HG03097 (cell line): ENCODE data around the gene PC.

ENCODE experiments used
- ATAC-seq: cut with Tn5 transposase; IDR thresholded peaks from one replicate; pipeline ENCODE4 v1.9.1; 2021; ENCODE audit not compliant: unreplicated experiment, low FRiP score

Gene PC

DNA sequence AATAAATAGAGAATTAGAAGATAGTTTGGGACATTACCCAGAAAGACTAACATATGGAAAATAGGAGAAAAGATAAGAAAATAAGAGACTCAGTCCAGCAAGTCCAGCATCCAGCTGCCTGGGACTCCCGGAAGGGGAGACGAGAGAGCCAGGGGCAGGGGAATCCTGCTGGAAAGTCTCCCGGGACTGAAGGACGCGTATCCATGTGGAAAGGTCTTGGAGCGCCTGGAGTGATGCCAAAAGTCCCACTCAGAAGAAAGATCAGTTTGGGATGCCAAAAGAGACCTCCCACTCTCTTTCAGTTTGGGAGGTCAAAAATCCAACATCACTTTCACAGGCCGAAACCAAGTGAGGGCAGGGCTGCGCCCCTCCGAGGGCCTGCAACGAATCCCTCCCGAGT lies 70.7 kb downstream of the PC start:
- no peak for ATAC-seq

DNA sequence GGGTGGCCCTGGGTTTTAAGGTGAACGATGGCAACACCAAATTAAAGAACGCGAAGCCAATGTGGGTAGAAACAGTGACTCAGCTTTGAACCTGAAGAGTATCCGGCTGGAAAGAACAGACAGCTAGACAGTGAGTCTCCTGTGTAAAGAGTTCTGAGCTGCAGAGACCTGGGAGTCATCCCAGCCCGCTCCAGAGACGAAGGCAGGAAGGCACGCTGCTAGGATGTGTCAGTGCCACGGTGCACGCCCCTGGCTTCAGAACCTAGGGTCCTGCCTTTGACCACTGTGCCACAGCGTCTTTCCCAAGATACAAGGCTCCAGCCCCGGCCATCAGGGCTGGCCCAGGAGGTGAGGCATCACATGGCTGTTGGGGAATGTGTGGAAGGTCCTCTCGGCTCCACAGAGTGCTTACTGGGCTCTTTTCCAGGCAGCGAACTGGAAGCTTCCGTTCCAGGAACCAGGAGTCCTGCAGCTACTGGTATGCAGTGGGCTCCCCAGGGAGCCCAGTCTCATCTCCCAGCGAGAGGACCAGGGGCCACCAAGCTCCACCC lies 71.4 kb downstream of the PC start:
- ATAC-seq: no peak

DNA sequence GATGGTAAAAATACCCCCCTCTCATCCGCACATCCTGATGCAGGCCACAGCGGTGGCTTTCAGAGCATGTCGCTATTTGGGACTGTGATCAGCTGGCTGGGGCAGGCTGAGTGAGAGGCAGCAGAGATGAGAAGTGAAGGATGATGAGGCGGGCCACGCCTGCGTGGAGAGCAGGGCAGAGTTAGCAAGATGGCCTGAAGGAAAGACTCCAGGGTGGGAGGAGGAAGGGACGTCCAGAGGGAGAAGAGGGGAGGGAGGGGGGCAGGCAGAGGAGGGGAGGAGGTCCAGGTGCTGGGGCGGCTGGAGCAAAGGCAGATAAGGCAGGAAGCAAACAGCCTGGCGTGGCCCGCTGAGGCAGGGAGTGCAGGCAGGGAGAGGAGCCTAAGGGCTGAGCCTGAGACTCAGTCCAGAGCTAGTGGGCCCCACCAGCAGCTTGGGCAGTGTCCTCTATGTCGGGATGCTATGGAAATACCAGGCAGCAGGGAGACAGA lies 72.2 kb downstream of the PC start:
- ATAC-seq: no peak

DNA sequence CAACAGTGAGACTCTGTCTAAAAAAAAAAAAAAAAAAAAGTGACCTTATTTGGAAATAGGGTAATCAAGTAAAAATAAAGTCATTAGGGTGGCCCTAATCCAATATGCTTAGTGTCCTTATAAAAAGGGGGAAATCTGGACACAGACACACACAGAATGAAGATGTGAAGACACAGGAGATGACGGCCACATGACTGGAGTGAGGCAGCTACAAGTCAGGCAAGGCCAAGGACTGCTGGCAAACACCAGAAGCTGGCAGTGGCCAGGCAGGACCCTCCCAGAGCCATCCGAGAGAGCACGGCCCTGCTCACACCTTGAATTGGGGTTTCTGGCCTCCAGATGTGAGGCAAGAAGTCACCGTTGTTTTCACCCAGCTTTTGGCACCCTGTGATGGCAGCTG lies 72.7 kb downstream of the PC start:
- ATAC-seq: no peak

DNA sequence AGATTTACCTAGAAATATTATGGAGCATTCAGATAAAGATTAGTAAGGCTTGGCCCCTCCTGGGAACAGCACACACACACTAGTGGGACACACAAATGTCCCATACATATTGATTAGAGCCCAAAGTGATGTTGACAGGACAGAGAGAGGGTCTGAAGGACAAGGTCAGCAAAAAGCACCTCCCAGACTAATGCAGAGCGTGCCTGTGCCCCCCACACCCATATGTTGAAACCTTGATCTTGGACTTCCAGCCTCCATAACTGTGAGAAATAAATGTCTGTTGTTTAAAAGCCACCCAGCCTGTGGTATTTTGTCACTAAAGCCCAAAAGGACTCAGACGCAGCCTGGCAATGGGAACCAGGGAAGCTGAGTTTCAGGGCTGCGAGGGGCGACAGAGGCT lies 73.7 kb downstream of the PC start:
- ATAC-seq: no peak

DNA sequence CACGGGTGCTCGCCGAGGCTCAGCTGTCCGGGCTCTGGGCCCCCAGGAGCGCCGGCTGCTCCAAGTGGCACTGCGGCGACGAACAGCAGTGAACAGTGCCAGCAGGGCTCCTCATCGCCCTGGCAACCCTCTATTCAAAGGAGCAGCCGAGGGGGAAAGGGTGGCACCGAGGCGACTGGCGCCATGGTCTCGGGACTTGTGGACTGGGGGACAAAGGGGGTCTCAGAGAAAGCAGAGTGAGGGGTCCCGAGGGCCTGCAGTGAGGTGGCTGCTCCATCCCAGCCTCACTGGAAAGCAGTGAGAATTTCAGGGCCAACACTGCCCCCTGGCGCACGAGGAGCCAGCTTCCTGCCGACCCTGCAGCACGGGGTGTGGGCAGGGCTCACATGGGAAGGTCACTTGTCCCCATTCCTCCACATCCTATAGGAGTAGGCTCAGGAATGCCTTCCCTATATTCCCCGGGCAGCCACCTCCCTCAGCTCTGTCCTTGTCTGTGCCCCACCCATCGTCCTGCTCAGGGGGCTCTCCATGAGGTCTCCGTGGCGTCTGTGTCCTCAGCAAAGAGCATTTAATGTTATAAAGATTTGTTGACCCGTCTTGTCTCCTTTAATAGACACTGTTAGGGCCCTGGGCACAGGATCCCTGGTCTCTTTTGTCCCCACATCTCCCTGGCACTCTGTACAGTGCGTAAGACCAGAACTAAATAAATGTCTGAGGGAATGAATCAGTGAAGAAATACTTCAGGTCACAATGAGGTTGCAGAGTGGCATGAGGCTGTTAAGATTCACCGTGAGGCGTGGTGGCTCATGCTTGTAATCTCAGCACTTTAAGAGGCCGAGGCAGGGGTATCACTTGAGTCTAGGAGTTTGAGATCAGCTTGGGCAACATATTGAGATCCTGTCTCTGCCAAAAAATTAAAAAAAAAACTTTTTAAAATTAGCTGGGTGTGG lies 74.9 kb downstream of the PC start:
- no peak for ATAC-seq

DNA sequence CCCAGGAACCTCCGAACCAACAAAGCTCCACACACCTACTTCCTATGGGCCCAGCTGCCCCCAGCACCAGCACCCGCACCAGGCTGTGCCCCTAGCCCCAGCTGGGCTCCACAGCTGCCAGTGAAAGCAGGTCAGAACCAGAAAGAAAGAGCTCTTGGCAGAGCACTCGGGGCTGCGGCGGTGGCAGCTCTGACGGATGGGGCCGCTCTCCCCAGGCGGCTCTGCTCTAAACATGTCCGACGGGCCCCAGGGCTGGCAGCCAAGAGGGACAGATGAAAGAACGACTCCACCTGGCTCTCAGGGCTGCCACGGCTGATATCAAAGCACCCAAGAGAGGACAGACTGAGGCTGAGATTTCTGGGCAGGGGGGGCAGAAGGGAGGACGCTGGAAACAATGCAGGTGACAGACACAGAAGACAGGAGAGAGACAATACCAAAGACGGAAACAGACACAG lies 75.6 kb downstream of the PC start:
- no peak for ATAC-seq

DNA sequence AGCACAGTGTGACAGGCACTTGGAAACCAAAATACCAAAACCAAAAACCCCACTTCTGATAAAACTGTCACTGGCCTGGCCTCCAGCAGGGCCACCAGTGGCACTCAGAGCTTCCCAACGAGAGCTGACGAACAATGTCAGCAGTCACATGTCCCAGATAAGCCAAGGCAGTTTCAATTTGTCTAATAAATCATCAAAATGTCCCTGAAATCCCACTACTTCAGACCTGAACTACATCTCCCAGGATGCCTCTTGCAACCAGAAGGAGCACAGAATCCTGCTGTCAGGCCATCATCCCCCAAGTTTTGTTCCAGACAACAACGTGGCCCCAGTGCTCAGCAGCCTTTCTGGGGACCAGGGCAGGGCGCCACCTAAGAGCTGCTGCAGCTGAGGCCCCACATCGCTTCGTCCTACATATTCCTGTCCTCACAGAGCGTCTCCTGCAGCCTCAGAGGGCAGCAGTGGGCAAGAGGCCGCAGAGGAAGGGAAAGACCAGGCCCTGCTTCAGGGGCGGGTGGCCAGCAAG lies 76.2 kb downstream of the PC start:
- no peak for ATAC-seq

DNA sequence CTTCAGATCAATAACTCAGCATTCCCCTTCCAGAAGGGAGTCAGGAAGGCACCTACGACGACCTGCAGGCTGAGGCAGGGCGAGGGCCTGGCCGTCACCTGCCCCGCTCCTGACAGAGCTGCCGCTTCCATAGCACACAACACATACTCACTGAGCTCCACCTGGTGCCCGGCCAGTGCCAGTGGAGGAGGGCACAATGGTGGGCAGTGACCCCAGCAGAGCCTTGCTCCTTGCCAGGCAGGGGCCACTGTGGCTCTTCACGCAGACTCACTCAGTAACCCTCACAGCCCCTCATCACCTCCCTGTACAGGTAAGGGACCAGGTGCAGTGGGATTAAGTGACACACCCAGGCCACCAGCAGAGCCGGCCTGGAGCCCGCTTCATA lies 76.7 kb downstream of the PC start:
- no peak for ATAC-seq

DNA sequence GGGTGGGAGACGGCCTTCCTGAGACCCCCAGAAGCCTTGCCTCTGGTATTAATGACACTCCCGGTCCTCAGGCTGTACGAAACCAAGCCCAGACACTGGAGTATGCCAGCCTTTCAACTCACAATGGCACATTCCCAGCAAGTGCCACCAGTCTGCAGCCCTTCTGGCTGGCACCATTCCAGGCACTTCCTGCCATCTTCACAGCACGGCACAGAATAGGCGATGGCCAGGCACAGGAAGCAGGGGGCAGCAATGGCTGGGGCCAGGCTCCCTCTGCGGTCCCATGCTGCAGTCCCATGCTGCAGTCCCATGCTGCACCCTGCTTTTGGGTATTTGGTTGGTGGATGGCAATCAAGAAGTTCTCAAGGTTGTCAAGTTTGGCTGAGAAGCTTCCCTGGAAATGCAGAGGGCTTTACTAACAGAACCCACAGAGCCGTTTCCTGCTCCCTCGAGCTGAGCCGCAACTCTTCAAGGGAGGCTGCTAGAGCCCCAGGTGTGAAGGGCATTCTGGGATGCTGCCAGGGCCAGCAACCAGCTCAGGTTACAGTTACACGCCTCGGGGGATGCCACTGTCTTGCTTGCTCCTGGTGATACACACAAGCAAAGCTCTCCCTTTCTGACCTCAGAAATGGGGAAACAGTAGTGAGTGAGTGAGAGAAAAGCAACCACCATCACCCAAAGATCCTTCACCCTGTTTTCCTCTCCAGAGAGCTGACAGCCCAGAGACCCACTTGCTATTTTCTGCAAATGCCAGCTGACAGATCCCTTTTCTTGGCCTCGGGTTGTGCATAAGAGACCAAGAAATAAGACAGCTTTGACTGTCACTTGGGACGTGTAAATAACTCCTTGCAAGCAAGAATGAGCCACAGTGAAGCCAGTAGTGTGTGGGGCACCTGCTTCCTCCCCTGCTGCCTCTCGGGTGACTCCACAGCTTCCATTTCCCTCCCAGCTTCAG lies 77.4 kb downstream of the PC start:
- ATAC-seq: no peak

DNA sequence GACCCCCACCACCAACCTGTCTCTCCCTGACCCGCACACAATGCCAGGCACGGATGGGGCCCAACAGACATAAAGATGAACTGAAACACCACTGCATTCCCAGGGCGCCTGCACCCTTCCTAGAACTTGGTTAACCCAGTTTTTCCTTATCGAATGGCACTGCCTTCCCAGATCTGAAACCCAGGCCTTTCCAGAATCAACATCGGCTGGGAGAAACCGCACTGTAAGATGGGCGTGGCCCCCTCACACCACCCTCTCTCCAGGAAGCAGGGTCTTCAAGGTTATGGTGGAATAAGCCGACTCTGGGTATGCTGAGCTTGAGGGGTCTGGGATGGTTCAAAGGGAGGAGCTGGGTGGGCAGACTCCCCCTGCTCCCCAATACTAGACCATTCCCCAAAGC lies 78.2 kb downstream of the PC start:
- no peak for ATAC-seq

DNA sequence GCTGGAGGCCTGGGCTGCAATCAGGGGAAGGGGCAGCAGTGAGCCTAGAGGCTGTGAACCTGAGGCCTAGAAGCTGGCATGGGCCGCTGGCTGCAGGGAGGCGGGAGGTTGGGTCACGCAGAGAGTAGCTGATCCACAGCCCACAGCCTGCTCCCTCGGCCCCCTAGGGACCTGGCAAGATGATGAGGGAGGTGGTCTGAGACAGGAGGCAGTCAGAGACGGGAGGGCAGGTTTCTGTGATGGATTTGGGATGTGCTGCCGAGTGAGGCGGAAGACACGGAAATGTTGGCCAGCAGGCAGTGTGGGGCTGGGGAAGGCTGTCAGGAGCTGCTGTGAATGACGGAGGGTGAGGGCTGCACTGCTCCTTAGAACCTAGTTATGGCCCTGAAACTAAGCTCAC lies 78.6 kb downstream of the PC start:
- ATAC-seq: no peak

DNA sequence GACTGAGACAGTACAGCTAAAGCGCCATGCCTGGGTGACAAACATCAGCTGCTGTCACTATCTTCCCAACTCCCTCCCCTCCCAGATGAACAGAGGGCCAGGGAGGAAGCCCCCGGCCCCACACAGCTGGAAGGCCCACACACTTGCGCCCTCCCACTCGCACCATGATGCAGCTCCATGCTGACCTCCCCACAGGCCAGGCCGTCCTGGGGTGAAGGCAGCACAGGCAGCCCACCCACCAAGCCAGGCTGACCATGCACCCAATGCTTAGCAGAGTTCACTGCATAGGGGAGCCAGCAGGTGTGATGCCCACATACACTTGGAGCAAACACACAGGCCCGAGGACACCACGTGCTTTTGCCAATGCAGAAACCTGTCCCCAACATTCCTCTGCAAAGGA lies 79.2 kb downstream of the PC start:
- no peak for ATAC-seq

DNA sequence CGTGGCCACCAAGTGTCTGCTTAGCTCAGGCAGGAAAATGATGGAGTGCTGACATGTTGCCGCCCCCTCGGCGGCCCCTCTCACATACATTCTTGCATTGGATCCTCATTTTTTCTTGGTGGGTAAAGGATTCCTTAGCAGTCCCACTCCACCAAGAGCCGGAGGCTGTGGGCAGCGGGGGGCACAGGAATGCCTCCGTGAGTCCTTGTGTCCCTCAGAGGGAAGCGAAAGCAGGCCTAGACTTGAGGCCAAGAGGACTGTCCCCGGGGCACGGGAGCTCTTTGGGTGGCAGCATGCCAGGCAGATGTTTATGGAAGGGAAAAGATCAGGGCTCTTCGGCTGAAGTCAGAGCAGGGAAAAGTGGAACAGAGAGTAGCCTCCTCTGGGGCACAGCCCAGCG lies 79.7 kb downstream of the PC start:
- no peak for ATAC-seq

DNA sequence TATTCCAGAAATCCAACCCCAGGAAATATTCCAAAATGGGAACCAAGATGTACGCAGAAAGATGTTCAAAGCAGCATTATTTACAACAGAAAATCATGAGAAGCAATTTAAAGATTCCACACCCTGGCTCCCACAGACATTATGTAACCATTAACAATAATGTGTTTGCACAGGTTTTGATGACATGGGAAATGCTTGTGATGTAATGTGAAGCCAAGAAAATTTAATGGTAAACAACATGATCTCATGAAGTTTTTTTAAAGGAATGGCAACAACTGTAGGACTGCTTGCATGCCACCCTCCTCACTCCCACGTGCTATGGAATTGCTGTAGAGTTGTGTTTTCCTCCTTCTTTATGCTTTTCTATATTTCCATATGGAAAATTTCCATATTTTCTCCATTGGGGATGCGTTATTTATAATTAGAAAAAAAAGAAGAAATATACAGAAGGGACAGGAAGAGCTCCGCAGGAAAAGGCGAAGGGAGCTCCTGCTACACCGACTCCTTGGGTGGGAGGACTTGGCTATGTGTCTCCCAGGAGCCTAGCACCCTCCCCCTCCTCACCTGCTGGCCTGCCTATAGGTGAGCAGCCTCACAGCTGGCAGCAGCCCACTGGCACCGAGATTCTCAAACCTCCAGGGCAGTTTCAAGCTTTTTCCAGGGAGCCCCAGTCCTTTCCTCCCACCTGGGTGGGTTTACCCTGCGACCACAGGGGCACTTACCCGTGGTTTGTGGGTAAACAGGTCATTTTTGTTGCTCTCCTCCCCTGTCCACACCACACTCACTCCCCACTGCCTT lies 80.4 kb downstream of the PC start:
- ATAC-seq: no peak

DNA sequence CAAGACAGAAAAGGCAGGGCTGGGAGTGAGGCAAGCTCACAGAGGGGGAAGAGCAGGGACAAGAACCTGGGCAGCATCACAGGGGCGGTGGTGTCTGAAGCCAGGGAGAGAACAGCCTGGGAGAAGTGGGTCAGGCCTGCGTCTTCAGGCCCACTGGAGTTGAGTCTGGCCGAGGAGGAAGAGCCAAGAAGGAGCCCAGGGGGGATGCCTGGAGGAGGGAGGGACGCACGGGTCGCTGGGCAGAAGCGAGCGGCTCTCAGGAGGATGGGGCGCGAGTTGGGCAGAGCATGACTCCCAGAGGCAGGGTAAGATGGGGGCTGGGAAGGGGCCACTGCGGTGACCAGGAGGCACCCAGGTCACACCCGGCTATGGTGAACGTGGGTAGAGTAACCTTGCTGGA lies 82.8 kb downstream of the PC start:
- no peak for ATAC-seq

DNA sequence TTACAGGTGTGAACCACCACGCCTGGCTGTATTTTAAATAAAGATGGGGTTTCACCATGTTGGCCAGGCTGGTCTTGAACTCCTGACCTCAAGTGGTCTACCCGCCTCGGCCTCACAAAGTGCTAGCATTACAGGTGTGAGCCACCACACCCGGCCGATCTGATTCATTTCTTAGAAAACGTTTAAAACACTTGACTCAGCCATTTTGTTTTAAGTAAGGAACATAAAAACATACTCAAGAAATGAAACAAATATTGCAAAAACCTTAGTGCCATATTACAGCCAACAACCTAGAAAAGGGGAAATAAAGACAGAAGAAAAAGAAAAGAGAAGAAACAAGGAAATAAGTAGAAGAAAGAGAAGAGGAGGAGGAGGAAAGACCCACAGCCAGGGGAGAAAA lies 84.0 kb downstream of the PC start:
- ATAC-seq: no peak

DNA sequence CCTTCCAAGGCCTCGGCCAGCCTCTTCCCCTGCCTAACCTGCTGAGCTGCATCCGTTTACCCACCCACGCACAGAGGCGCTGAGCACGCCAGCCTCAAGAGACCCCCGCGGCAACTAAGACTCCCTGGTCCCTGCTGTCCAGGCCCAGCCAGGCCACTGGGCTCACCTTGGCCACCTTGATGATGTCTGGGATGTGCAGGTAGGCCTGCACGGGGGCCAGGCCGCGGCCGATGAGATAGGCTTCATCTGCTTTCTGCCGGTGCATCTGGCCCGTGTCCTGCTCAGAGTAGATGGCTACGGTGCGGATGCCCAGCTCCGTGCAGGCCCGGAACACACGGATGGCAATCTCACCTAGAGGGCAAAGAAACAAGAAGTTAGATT lies 86.7 kb downstream of the PC start:
- no peak for ATAC-seq

DNA sequence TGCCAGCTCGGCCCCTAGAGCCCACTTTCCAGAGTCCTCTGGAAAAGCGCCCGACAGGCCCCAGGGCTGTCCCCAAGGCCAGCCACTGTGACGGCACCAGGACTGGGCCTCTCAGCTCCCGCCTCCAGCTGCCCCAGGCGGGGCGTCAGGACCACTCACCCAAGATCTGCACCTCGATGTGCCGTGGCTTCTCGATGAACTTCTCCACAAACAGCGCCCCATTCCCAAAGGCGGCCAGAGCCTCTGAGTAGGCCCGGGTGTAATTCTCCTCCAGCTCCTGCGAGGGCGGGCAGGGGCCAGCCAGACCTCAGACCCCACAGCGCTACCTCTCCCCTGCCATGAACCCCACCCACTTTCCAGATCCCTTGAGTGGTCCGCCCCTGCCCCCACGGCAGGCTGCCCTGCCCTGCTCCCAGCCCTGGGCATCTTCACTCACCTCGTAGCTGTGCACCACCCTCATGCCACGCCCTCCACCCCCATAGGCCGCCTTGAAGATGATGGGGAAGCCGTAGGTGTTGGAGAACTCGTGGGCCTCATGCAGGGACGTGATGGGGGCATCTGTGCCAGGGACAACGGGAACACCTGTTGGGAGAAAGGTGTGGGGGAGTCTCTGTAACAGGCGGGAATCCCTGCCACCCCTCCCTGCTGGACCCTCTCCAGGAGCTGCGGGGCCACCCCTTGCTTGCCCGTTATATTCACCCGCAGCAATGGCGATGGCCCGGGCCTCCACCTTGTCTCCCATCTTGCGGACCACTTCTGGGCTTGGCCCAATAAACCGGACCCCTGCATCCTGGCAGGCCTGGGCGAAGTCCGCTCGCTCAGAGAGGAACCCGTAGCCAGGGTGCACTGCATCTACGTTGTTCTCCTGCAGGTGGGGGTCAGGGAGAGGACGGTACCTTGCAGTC lies 87.3 kb downstream of the PC start:
- no peak for ATAC-seq
